Endodermal cell (in vitro differentiated cells): ENCODE results near the gene NBL1. TPM values are rescaled to one million over a fixed set of nuclear protein-coding genes. Genes with fewer than 3 reads are reported as not detected.

Source experiments
- DNase-seq: peaks from one replicate; pipeline ENCODE4 v3.0.0-alpha.2; 2017
- H3K27ac ChIP-seq: 2 replicates; pipeline ENCODE4 v1.5.1; 2013; ENCODE audit warnings: mild to moderate bottlenecking, low read depth, low read length, moderate library complexity
- H3K27me3 ChIP-seq: 2 replicates; pipeline ENCODE4 v1.6.1; 2013; ENCODE audit warnings: mild to moderate bottlenecking, low read length, moderate library complexity; ENCODE audit not compliant: insufficient read depth, control insufficient read depth, poor library complexity, severe bottlenecking
- H3K36me3 ChIP-seq: 2 replicates; pipeline ENCODE4 v1.7.0; 2013; ENCODE audit warnings: mild to moderate bottlenecking, low read length, moderate library complexity; ENCODE audit not compliant: control insufficient read depth, insufficient read depth
- H3K4me1 ChIP-seq: one replicate; pipeline ENCODE4 v1.7.0; 2013; ENCODE audit warnings: low read length; ENCODE audit not compliant: control insufficient read depth, insufficient read depth
- H3K4me3 ChIP-seq: 2 replicates; pipeline ENCODE4 v1.5.1; 2013; ENCODE audit warnings: mild to moderate bottlenecking, low read length, moderate library complexity
- H3K9ac ChIP-seq: 2 replicates; pipeline ENCODE4 v1.6.1; 2013; ENCODE audit warnings: mild to moderate bottlenecking, low read length, moderate library complexity; ENCODE audit not compliant: poor library complexity, severe bottlenecking; ENCODE audit errors: extremely low read depth
- H3K9me3 ChIP-seq: 2 replicates; pipeline ENCODE4 v1.6.1; 2013; ENCODE audit warnings: mild to moderate bottlenecking, low read length, moderate library complexity; ENCODE audit not compliant: control insufficient read depth
- H3K27ac Mint-ChIP-seq: 2 replicates; pipeline ENCODE4 v1.8.0; 2020; ENCODE audit warnings: mixed read lengths
- H3K27me3 Mint-ChIP-seq: 2 replicates; pipeline ENCODE4 v1.8.0; 2021; ENCODE audit warnings: mild to moderate bottlenecking, mixed read lengths; ENCODE audit not compliant: insufficient read depth
- H3K36me3 Mint-ChIP-seq: 2 replicates; pipeline ENCODE4 v1.8.0; 2020; ENCODE audit warnings: low read depth, mixed read lengths
- H3K4me1 Mint-ChIP-seq: 2 replicates; pipeline ENCODE4 v1.8.0; 2020; ENCODE audit warnings: mixed read lengths
- H3K4me3 Mint-ChIP-seq: 2 replicates; pipeline ENCODE4 v1.8.0; 2020; ENCODE audit warnings: mild to moderate bottlenecking, moderate library complexity, mixed read lengths
- H3K9me3 Mint-ChIP-seq: 2 replicates; pipeline ENCODE4 v1.8.0; 2020; ENCODE audit warnings: mild to moderate bottlenecking, mixed read lengths
- WGBS, 2 experiments: methylation state at CpG; one replicate each; pipeline versions ENCODE4 v1.1.5 to v1.1.7; 2013; ENCODE audit warnings: missing lambda C conversion rate in 2 of 2, mixed read lengths in 1 of 2; ENCODE audit not compliant: insufficient coverage in 1 of 2, insufficient read length in 1 of 2; 5-methylcytosine and 5-hydroxymethylcytosine counted together
- total RNA-seq, 2 donors: library from RNA; stranded (reverse); fragmentation: NEBNext Ultra II Directional in 1 of 2; extraction: Animal tissue kit (Norgen Biotek cat#: 25700) in 1 of 2; gene quantifications; 2 replicates in 1 of 2; 3 replicates in 1 of 2; pipeline ENCODE4 v1.2.1, GENCODE V29; 2021
- TF ChIP-seq, protein P1 (sequence below): fragments of 200-600 bp; sonication (generic); conservative IDR thresholded peaks from 2 replicates; pipeline ENCODE4 v1.5.0; 2021; ENCODE audit warnings: antibody characterized with exemption, mild to moderate bottlenecking

Gene NBL1
- total RNA-seq, 2 donors from 2014 or later = 13.7 to 32.4 TPM

DNA sequence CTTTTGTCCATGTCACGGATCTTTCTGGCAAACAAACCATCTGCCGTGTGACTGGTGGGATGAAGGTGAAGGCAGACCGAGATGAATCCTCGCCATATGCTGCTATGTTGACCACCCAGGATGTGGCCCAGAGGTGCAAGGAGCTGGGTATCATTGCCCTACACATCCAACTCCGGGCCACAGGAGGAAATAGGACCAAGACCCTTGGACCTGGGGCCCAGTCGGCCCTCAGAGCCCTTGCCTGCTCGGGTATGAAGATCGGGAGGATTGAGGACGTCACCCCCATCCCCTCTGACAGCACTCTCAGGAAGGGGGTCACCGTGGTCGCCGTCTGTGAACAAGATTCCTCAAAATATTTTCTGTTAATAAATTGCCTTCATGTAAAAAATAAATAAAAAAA, 35.9 kb upstream of the NBL1 start:
- no peak overlapping the region for H3K4me3 ChIP-seq
- peaks cover 18% of the 10 kb centered on the region for H3K36me3 Mint-ChIP-seq
- no peak overlapping the region for H3K9ac ChIP-seq
- 92 to 100% methylated on average over 5 to 12 of the region's 12 CpGs for WGBS, 2 experiments
- H3K27ac ChIP-seq = no peak overlapping the region
- H3K9me3 ChIP-seq = no peaks in the 10 kb centered on the region
- TF ChIP-seq, protein P1, sequence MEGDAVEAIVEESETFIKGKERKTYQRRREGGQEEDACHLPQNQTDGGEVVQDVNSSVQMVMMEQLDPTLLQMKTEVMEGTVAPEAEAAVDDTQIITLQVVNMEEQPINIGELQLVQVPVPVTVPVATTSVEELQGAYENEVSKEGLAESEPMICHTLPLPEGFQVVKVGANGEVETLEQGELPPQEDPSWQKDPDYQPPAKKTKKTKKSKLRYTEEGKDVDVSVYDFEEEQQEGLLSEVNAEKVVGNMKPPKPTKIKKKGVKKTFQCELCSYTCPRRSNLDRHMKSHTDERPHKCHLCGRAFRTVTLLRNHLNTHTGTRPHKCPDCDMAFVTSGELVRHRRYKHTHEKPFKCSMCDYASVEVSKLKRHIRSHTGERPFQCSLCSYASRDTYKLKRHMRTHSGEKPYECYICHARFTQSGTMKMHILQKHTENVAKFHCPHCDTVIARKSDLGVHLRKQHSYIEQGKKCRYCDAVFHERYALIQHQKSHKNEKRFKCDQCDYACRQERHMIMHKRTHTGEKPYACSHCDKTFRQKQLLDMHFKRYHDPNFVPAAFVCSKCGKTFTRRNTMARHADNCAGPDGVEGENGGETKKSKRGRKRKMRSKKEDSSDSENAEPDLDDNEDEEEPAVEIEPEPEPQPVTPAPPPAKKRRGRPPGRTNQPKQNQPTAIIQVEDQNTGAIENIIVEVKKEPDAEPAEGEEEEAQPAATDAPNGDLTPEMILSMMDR = no peak
- H3K27me3 Mint-ChIP-seq = no peaks in the 10 kb centered on the region
- H3K4me3 Mint-ChIP-seq = no peak overlapping the region
- H3K9me3 Mint-ChIP-seq = no peaks in the 10 kb centered on the region
- H3K4me1 ChIP-seq = no peaks in the 10 kb centered on the region
- peaks cover 14% of the 10 kb centered on the region for H3K36me3 ChIP-seq
- no peaks in the 10 kb centered on the region for H3K27me3 ChIP-seq
- peak overlapping the region; percentile 0 for H3K27ac Mint-ChIP-seq
- DNase-seq = no peak
- no peaks in the 10 kb centered on the region for H3K4me1 Mint-ChIP-seq

DNA sequence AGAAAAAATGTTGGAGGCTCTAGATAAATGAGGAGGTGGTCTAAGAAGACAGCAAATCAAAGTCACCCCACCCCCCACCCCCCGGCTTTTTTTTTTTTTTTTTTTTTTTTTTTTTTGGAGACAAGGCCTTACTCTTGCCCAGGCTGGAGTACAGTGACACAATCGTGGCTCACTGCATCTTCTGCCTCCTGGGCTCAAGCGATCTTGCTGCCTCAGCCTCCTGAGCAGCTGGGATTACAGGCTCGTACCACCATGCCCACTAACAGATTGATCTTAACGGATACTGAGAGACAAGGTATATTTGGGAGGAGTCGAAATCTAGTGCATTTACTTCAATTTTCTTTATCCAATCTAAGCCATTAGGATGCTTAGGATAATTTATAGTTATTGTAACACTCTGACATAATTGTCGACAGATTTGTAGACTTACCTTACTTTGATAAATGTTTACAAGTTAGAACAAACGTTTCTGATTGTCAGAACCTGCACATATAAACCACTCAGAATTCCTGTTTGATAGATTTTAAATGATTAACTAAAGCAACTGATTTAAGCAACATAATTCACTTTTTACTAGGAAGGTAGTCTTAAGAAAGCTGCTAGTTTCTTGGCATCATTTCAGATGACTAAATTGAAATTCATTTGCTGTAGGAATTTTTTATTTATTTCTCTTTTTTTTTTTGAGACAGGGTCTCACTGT, 33.7 kb upstream of the NBL1 start:
- Mint-ChIP-seq H3K27ac (no peak overlapping the region), H3K36me3 (peaks cover 16% of the 10 kb centered on the region), H3K27me3 (no peaks in the 10 kb centered on the region), H3K4me1 (no peaks in the 10 kb centered on the region), H3K9me3 (no peaks in the 10 kb centered on the region), H3K4me3 (no peak overlapping the region)
- no peaks in the 10 kb centered on the region for H3K27me3 ChIP-seq
- TF ChIP-seq, protein P1 = no peak
- H3K27ac ChIP-seq = no peak overlapping the region
- H3K4me1 ChIP-seq = no peaks in the 10 kb centered on the region
- peaks cover 15% of the 10 kb centered on the region for H3K36me3 ChIP-seq
- DNase-seq = no peak
- H3K4me3 ChIP-seq = no peak overlapping the region
- WGBS, 2 experiments = 80 to 97% methylated on average over 1 to 6 of the region's 8 CpGs
- no peaks in the 10 kb centered on the region for H3K9me3 ChIP-seq
- no peak overlapping the region for H3K9ac ChIP-seq

DNA sequence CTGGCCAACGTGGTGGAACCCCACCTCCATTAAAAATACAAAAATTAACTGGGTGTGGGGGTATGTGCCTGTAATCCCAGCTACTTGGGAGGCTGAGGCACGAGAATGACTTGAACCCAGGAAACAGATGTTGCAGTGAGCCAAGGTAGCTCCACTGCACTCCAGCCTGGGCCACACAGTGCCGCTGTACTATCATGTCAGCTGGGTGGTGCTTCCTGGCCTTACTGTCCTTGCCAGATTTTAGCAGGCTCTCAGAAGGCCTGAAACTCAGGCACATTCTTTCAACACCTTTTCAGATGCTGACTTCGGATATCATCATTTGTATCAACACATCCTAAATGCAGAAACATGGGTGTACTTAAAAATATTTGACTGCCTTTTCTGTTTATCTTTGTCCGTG, 31.6 kb upstream of the NBL1 start:
- peaks cover 20% of the 10 kb centered on the region for H3K36me3 Mint-ChIP-seq
- WGBS, 2 experiments = 86 to 97% methylated on average over 4 to 5 of the region's 5 CpGs
- H3K27ac ChIP-seq = no peak overlapping the region
- no peak overlapping the region for H3K9ac ChIP-seq
- H3K4me3 Mint-ChIP-seq = no peak overlapping the region
- H3K9me3 Mint-ChIP-seq = no peaks in the 10 kb centered on the region
- H3K4me1 ChIP-seq = no peaks in the 10 kb centered on the region
- TF ChIP-seq, protein P1 = no peak
- H3K4me1 Mint-ChIP-seq = no peaks in the 10 kb centered on the region
- no peak for DNase-seq
- no peaks in the 10 kb centered on the region for H3K27me3 Mint-ChIP-seq
- H3K27ac Mint-ChIP-seq = no peak overlapping the region
- H3K4me3 ChIP-seq = no peak overlapping the region
- peaks cover 17% of the 10 kb centered on the region for H3K36me3 ChIP-seq
- H3K27me3 ChIP-seq = no peaks in the 10 kb centered on the region
- no peaks in the 10 kb centered on the region for H3K9me3 ChIP-seq
